HEK293 (cell line): ENCODE results near the gene TRIM65.

Source experiments
- CTCF ChIA-PET: fragments of 350-600 bp; formaldehyde crosslinking; extraction: SDS; loops from one replicate; lab custom pipeline; 2021; ENCODE audit warnings: antibody characterized with exemption; lab: Yijun Ruan, JAX
- POLR2A ChIA-PET: fragments of 300-600 bp; formaldehyde crosslinking; extraction: SDS; loops from one replicate; lab custom pipeline; 2020; ENCODE audit warnings: antibody characterized with exemption, inconsistent platforms; lab: Yijun Ruan, JAX
- H3K27ac ChIP-seq: fragments of 200-500 bp; sonication (Bioruptor generic); 2 replicates; pipeline ENCODE4 v1.5.1; 2014; ENCODE audit warnings: low read depth, low read length, control low read depth, inconsistent platforms; ENCODE audit errors: extremely low read depth
- H3K36me3 ChIP-seq, 2 experiments: fragments of 200-500 bp in 1 of 2; sonication (Bioruptor generic) in 1 of 2; 1 replicate in 1 of 2; 2 replicates in 1 of 2; pipeline ENCODE4 v1.5.1; 2014 to 2017; ENCODE audit warnings: inconsistent platforms in 2 of 2, low read length in 2 of 2; ENCODE audit not compliant: control insufficient read depth in 2 of 2, insufficient read depth in 1 of 2
- H3K4me1 ChIP-seq: fragments of 200-500 bp; sonication (Bioruptor generic); 2 replicates; pipeline ENCODE4 v1.5.1; 2014; ENCODE audit warnings: mild to moderate bottlenecking, low read length, inconsistent platforms; ENCODE audit not compliant: control insufficient read depth, insufficient read depth
- H3K4me3 ChIP-seq: 2 replicates; pipeline ENCODE4 v1.5.1; 2011; ENCODE audit warnings: low read depth, mild to moderate bottlenecking, control low read depth, low read length, moderate library complexity
- H3K9me3 ChIP-seq: fragments of 200-500 bp; sonication (Bioruptor generic); 2 replicates; pipeline ENCODE4 v1.5.1; 2014; ENCODE audit warnings: low read depth, low read length, inconsistent platforms; ENCODE audit not compliant: control insufficient read depth, insufficient read depth
- EGR2 ChIP-seq: fragments of 450-650 bp; formaldehyde crosslinking; IDR thresholded peaks from 2 replicates; pipeline ENCODE4 v1.5.1; 2016; ENCODE audit warnings: low read depth, missing biosample characterization, missing genetic modification characterization
- GLIS1 ChIP-seq: fragments of 450-650 bp; formaldehyde crosslinking; IDR thresholded peaks from 2 replicates; pipeline ENCODE4 v1.5.1; 2016; ENCODE audit warnings: missing biosample characterization, missing genetic modification characterization
- GLIS2 ChIP-seq: fragments of 450-650 bp; formaldehyde crosslinking; IDR thresholded peaks from 2 replicates; pipeline ENCODE4 v1.5.1; 2016; ENCODE audit warnings: missing biosample characterization, missing genetic modification characterization
- HOXD13 ChIP-seq: sonication (generic); formaldehyde crosslinking; IDR thresholded peaks from 2 replicates; pipeline ENCODE4 v1.8.0; 2022; ENCODE audit warnings: missing genetic modification reagents, borderline replicate concordance
- IKZF3 ChIP-seq: fragments of 450-650 bp; IDR thresholded peaks from 2 replicates; pipeline ENCODE4 v1.5.0; 2018; ENCODE audit warnings: missing biosample characterization, mild to moderate bottlenecking, missing genetic modification characterization, moderate library complexity
- KLF1 ChIP-seq: fragments of 450-650 bp; formaldehyde crosslinking; IDR thresholded peaks from 2 replicates; pipeline ENCODE4 v1.5.1; 2016; ENCODE audit warnings: missing biosample characterization, missing genetic modification characterization
- KLF8 ChIP-seq: fragments of 450-650 bp; formaldehyde crosslinking; IDR thresholded peaks from 2 replicates; pipeline ENCODE4 v1.5.1; 2016; ENCODE audit warnings: missing biosample characterization, missing genetic modification characterization
- KLF9 ChIP-seq: fragments of 450-650 bp; formaldehyde crosslinking; IDR thresholded peaks from 2 replicates; pipeline ENCODE4 v1.5.1; 2016; ENCODE audit warnings: missing biosample characterization, missing genetic modification characterization, low read depth
- MZF1 ChIP-seq: fragments of 450-650 bp; formaldehyde crosslinking; IDR thresholded peaks from 2 replicates; pipeline ENCODE4 v1.5.1; 2017; ENCODE audit warnings: missing biosample characterization, missing genetic modification characterization, borderline replicate concordance
- SALL2 ChIP-seq: fragments of 450-650 bp; formaldehyde crosslinking; IDR thresholded peaks from 2 replicates; pipeline ENCODE4 v1.5.0; 2017; ENCODE audit warnings: missing biosample characterization, mild to moderate bottlenecking, missing genetic modification characterization, borderline replicate concordance
- SP2 ChIP-seq: fragments of 450-650 bp; formaldehyde crosslinking; IDR thresholded peaks from 2 replicates; pipeline ENCODE4 v1.5.1; 2016; ENCODE audit warnings: missing biosample characterization, missing genetic modification characterization
- TCF7L2 ChIP-seq: IDR thresholded peaks from 2 replicates; pipeline ENCODE4 v1.6.1; 2011; ENCODE audit warnings: low read depth, mild to moderate bottlenecking, inconsistent platforms, low read length, moderate library complexity, borderline replicate concordance
- YY1 ChIP-seq: fragments of 450-650 bp; formaldehyde crosslinking; IDR thresholded peaks from 2 replicates; pipeline ENCODE4 v1.5.1; 2018; ENCODE audit warnings: missing biosample characterization, missing genetic modification characterization
- ZBTB20 ChIP-seq: fragments of 450-650 bp; formaldehyde crosslinking; IDR thresholded peaks from 2 replicates; pipeline ENCODE4 v1.5.1; 2016; ENCODE audit warnings: missing biosample characterization, missing genetic modification characterization
- ZBTB7A ChIP-seq: fragments of 450-650 bp; formaldehyde crosslinking; IDR thresholded peaks from 2 replicates; pipeline ENCODE4 v1.5.1; 2016; ENCODE audit warnings: low read depth, missing biosample characterization, missing genetic modification characterization
- ZFP41 ChIP-seq: fragments of 450-650 bp; formaldehyde crosslinking; IDR thresholded peaks from 2 replicates; pipeline ENCODE4 v1.5.1; 2016; ENCODE audit warnings: missing biosample characterization, missing genetic modification characterization, borderline replicate concordance
- ZNF274 ChIP-seq, 2 experiments: fragments of 200-500 bp in 1 of 2; fragments of 450-650 bp in 1 of 2; sonication (Bioruptor generic) in 1 of 2; formaldehyde crosslinking in 1 of 2; IDR thresholded peaks; 2 replicates each; pipeline versions ENCODE4 v1.5.1 to v1.6.1; 2014 to 2016; ENCODE audit warnings: borderline replicate concordance in 1 of 2, inconsistent platforms in 1 of 2, low read length in 1 of 2, missing biosample characterization in 1 of 2, missing genetic modification characterization in 1 of 2
- ZNF302 ChIP-seq: fragments of 450-650 bp; formaldehyde crosslinking; IDR thresholded peaks from 2 replicates; pipeline ENCODE4 v1.5.1; 2016; ENCODE audit warnings: missing biosample characterization, missing genetic modification characterization, low read depth
- ZNF311 ChIP-seq: fragments of 450-650 bp; formaldehyde crosslinking; IDR thresholded peaks from 2 replicates; pipeline ENCODE4 v1.5.1; 2017; ENCODE audit warnings: missing biosample characterization, missing genetic modification characterization, borderline replicate concordance
- ZNF335 ChIP-seq: fragments of 450-650 bp; formaldehyde crosslinking; conservative IDR thresholded peaks from 2 replicates; pipeline ENCODE4 v1.5.1; 2016; ENCODE audit warnings: missing biosample characterization, missing genetic modification characterization
- ZNF366 ChIP-seq: fragments of 450-650 bp; formaldehyde crosslinking; conservative IDR thresholded peaks from 2 replicates; pipeline ENCODE4 v1.5.1; 2016; ENCODE audit warnings: missing biosample characterization, missing genetic modification characterization
- ZNF391 ChIP-seq: fragments of 450-650 bp; formaldehyde crosslinking; IDR thresholded peaks from 2 replicates; pipeline ENCODE4 v1.5.1; 2016; ENCODE audit warnings: low read depth, missing biosample characterization, missing genetic modification characterization, borderline replicate concordance
- ZNF501 ChIP-seq: fragments of 450-650 bp; formaldehyde crosslinking; IDR thresholded peaks from 2 replicates; pipeline ENCODE4 v1.5.1; 2016; ENCODE audit warnings: missing biosample characterization, missing genetic modification characterization
- ZNF624 ChIP-seq: fragments of 450-650 bp; formaldehyde crosslinking; IDR thresholded peaks from 2 replicates; pipeline ENCODE4 v1.5.1; 2017; ENCODE audit warnings: missing biosample characterization, missing genetic modification characterization
- ZNF629 ChIP-seq: fragments of 450-650 bp; formaldehyde crosslinking; IDR thresholded peaks from 2 replicates; pipeline ENCODE4 v1.5.1; 2017; ENCODE audit warnings: missing biosample characterization, missing genetic modification characterization
- ZNF660 ChIP-seq: fragments of 450-650 bp; IDR thresholded peaks from 2 replicates; pipeline ENCODE4 v1.5.1; 2018; ENCODE audit warnings: missing biosample characterization, mild to moderate bottlenecking, missing genetic modification characterization
- ZNF837 ChIP-seq: fragments of 450-650 bp; formaldehyde crosslinking; IDR thresholded peaks from 2 replicates; pipeline ENCODE4 v1.5.1; 2016; ENCODE audit warnings: missing biosample characterization, missing genetic modification characterization
- TF ChIP-seq, protein P1 (sequence below): fragments of 450-650 bp; formaldehyde crosslinking; IDR thresholded peaks from 2 replicates; pipeline ENCODE4 v1.5.1; 2016; ENCODE audit warnings: missing biosample characterization, missing genetic modification characterization
- TF ChIP-seq, protein P2 (sequence below): fragments of 450-650 bp; formaldehyde crosslinking; IDR thresholded peaks from 2 replicates; pipeline ENCODE4 v1.5.1; 2017; ENCODE audit warnings: missing biosample characterization, missing genetic modification characterization
- TF ChIP-seq, protein P3 (sequence below): fragments of 450-650 bp; formaldehyde crosslinking; IDR thresholded peaks from 2 replicates; pipeline ENCODE4 v1.5.1; 2016; ENCODE audit warnings: missing biosample characterization, missing genetic modification characterization, low read depth

The TRIM65 gene

DNA sequence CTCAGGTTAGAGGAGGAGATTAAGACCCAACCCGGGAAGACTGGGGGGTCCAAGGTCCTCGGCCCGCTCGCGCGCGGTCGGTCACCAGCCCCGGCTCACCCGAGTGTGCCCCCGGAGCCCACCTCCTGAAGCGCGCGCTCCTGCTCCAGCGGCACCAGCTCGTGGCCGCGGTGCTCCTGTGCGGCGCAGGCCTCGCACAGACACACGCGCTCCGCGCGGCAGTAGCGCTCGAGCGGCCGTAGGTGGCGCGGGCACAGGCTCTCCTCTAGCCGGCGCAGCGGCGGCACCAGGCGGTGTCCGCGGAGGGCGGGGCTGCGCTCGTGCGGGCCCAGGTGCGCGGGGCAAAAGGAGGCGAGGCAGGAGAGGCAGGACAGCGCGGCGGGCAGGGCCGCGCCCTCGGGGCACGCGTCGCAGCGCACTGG, 19.0 kb downstream of the TRIM65 start (continued):
- TF ChIP-seq, protein P1, sequence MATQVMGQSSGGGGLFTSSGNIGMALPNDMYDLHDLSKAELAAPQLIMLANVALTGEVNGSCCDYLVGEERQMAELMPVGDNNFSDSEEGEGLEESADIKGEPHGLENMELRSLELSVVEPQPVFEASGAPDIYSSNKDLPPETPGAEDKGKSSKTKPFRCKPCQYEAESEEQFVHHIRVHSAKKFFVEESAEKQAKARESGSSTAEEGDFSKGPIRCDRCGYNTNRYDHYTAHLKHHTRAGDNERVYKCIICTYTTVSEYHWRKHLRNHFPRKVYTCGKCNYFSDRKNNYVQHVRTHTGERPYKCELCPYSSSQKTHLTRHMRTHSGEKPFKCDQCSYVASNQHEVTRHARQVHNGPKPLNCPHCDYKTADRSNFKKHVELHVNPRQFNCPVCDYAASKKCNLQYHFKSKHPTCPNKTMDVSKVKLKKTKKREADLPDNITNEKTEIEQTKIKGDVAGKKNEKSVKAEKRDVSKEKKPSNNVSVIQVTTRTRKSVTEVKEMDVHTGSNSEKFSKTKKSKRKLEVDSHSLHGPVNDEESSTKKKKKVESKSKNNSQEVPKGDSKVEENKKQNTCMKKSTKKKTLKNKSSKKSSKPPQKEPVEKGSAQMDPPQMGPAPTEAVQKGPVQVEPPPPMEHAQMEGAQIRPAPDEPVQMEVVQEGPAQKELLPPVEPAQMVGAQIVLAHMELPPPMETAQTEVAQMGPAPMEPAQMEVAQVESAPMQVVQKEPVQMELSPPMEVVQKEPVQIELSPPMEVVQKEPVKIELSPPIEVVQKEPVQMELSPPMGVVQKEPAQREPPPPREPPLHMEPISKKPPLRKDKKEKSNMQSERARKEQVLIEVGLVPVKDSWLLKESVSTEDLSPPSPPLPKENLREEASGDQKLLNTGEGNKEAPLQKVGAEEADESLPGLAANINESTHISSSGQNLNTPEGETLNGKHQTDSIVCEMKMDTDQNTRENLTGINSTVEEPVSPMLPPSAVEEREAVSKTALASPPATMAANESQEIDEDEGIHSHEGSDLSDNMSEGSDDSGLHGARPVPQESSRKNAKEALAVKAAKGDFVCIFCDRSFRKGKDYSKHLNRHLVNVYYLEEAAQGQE: no peak
- no peak for TF ChIP-seq ZNF302
- TF ChIP-seq TCF7L2: no peak
- TF ChIP-seq KLF1 (tag by site-specific recombination): no peak
- TF ChIP-seq ZNF501 (tag by site-specific recombination): no peak
- TF ChIP-seq SALL2 (tag by site-specific recombination): no peak
- TF ChIP-seq ZBTB7A (tag by site-specific recombination): no peak
- no peak for TF ChIP-seq ZNF391 (tag by site-specific recombination)
- TF ChIP-seq ZNF274 (IDR thresholded peaks at IDR 0.05; ENCODE audit: low read length): no peak
- no peak for TF ChIP-seq ZNF274 (tag by site-specific recombination; IDR thresholded peaks at IDR 0.05; ENCODE audit: borderline replicate concordance)
- no peak for TF ChIP-seq ZNF624 (tag by site-specific recombination)
- TF ChIP-seq ZNF311: no peak
- no peak for TF ChIP-seq ZNF660
- TF ChIP-seq KLF9 (tag by site-specific recombination): no peak
- TF ChIP-seq, protein P2, sequence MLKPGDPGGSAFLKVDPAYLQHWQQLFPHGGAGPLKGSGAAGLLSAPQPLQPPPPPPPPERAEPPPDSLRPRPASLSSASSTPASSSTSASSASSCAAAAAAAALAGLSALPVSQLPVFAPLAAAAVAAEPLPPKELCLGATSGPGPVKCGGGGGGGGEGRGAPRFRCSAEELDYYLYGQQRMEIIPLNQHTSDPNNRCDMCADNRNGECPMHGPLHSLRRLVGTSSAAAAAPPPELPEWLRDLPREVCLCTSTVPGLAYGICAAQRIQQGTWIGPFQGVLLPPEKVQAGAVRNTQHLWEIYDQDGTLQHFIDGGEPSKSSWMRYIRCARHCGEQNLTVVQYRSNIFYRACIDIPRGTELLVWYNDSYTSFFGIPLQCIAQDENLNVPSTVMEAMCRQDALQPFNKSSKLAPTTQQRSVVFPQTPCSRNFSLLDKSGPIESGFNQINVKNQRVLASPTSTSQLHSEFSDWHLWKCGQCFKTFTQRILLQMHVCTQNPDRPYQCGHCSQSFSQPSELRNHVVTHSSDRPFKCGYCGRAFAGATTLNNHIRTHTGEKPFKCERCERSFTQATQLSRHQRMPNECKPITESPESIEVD: no peak
- TF ChIP-seq, protein P3, sequence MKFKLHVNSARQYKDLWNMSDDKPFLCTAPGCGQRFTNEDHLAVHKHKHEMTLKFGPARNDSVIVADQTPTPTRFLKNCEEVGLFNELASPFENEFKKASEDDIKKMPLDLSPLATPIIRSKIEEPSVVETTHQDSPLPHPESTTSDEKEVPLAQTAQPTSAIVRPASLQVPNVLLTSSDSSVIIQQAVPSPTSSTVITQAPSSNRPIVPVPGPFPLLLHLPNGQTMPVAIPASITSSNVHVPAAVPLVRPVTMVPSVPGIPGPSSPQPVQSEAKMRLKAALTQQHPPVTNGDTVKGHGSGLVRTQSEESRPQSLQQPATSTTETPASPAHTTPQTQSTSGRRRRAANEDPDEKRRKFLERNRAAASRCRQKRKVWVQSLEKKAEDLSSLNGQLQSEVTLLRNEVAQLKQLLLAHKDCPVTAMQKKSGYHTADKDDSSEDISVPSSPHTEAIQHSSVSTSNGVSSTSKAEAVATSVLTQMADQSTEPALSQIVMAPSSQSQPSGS: no peak
- no peak for TF ChIP-seq YY1
- TF ChIP-seq ZNF335 (tag by site-specific recombination): peak; percentile 53; the same call in 1 of the 2 replicates
- TF ChIP-seq ZFP41: no peak
- TF ChIP-seq ZBTB20: no peak

DNA sequence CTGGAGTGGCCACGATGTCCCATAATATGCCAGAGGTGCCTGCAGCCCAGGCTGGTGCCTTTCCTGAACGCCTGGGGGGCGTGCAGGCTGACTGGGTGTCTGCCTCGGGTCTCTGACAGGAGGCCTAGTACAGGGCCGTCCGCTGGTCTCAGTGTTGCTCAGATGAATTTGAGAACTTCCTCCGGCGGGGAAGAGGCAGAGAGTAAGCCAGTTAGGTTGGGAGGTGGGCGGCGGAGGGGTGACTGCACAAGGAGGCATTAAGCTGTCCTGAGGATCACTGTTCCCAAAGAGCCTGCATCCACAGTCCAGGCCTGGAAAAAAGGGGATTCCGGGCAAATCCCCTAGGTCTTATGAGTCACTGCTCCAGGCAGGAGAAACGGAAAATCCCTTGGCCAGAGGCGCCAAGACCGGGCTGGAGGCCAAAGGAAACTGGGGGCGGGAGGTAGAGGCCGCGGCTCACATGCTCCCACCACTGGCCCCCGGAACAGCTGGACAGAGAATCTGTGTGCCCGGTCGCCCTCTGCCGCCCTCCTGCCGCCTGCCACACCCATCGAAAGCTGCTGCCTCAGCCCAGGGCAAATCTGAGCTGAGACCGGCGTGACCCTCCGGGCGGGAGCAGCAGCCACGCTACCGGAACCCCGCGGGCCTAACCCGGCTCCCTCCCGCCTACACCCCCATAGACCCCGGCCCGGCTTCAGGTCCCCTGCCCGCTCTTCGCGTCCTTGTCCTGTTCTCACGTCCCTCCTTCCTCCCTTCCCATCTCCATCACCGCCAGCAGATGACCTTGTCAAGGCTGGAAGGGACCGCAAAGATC, 19.6 kb downstream of the TRIM65 start:
- Histone ChIP-seq H3K27ac (peak overlapping the region; percentile 61; the same call in 1 of the 2 replicates), H3K9me3 (no peaks in the 10 kb centered on the region), H3K4me3 (peak overlapping the region; percentile 15), H3K4me1 (peaks cover 4% of the 10 kb centered on the region), H3K36me3 (peaks cover 0 to 4% of the 10 kb centered on the region in 2 experiments; a peak in 1 of 3 replicates)
- ChIA-PET POLR2A (interaction anchor here (0.6 to 5.1 kb wide), 6 partner anchors 10 to 27 kb away, joined by 3 to 34 read pairs (median 6); partner anchors contain the start of genes MRPL38 and WBP2), CTCF (interaction anchor here (0.5 to 7.6 kb wide), 11 partner anchors 9 to 883 kb away, joined by 3 to 84 read pairs (median 6); partner anchors contain the start of genes GALK1, TRIM65 and WBP2)
- TF ChIP-seq ZNF366 (tag by site-specific recombination): peak; percentile 43; the same call in 1 of the 2 replicates
- 0 out of 2 replicates have a peak, but pooled peaks have one; percentile 43 for TF ChIP-seq ZNF629 (tag by site-specific recombination)
- TF ChIP-seq MZF1: peak; percentile 96
- peak; percentile 80 for TF ChIP-seq EGR2 (tag by site-specific recombination)
- 0 out of 2 replicates have a peak, but pooled peaks have one; percentile 33 for TF ChIP-seq HOXD13 (CRISPR knock-in tag)
- no peak for TF ChIP-seq ZNF837 (tag by site-specific recombination)
- peak; percentile 58 for TF ChIP-seq SP2 (tag by site-specific recombination)
- TF ChIP-seq GLIS1 (tag by site-specific recombination): peak; percentile 44
- TF ChIP-seq IKZF3 (tag by site-specific recombination): peak; percentile 77; the same call in 1 of the 2 replicates
- peak; percentile 50; the same call in 1 of the 2 replicates for TF ChIP-seq KLF8 (tag by site-specific recombination)
- TF ChIP-seq GLIS2 (tag by site-specific recombination): peak; percentile 74
